Esophagus squamous epithelium (tissue), 5 donors: ENCODE data around the gene FNTB. TPM values are rescaled to one million over a fixed set of nuclear protein-coding genes. Genes with fewer than 3 reads are reported as not detected.

Experiments used
- DNase-seq: peaks from one replicate; lab custom pipeline; 2025; lab: John Stamatoyannopoulos, UW
- H3K27ac ChIP-seq, 4 donors: fragments of 200-600 bp; sonication (generic); one replicate each; pipeline ENCODE4 v1.5.1; 2016 to 2019; ENCODE audit warnings: mild to moderate bottlenecking in 1 of 4
- H3K27me3 ChIP-seq, 4 donors: fragments of 200-600 bp; sonication (generic); 1 replicate in 3 of 4; 2 replicates in 1 of 4; pipeline versions ENCODE4 v1.5.1 to v1.6.0; 2017 to 2021; ENCODE audit warnings: antibody characterized with exemption in 1 of 4
- H3K36me3 ChIP-seq, 3 donors: fragments of 200-600 bp; sonication (generic); one replicate each; pipeline ENCODE4 v1.5.1; 2016 to 2019
- H3K4me1 ChIP-seq, 3 donors: fragments of 200-600 bp; sonication (generic); one replicate each; pipeline ENCODE4 v1.5.1; 2017 to 2019
- H3K4me3 ChIP-seq, 4 donors: fragments of 200-600 bp; sonication (generic); 1 replicate in 3 of 4; 2 replicates in 1 of 4; pipeline ENCODE4 v1.5.1; 2016 to 2019; ENCODE audit warnings: mild to moderate bottlenecking in 2 of 4, moderate library complexity in 1 of 4
- H3K9me3 ChIP-seq, 3 donors: fragments of 200-600 bp; sonication (generic); one replicate each; pipeline ENCODE4 v1.5.1; 2016 to 2019
- CTCF ChIP-seq, 6 experiments: fragments of 450-650 bp in 4 of 6; fragments of 200-600 bp in 2 of 6; sonication (generic) in 2 of 6; IDR thresholded peaks; one replicate each; pipeline ENCODE4 v1.5.1; 2016 to 2019; ENCODE audit warnings: antibody characterized with exemption in 6 of 6, mild to moderate bottlenecking in 4 of 6, moderate library complexity in 4 of 6
- POLR2A ChIP-seq, 4 donors: fragments of 450-650 bp; IDR thresholded peaks; one replicate each; pipeline ENCODE4 v1.6.1; 2017; ENCODE audit warnings: antibody characterized with exemption in 4 of 4, mild to moderate bottlenecking in 4 of 4, moderate library complexity in 3 of 4
- WGBS, 2 donors: methylation state at CpG; one replicate each; pipeline ENCODE4 v1.1.5; 2018; 5-methylcytosine and 5-hydroxymethylcytosine counted together
- intact Hi-C: fragments of 100-400 bp; cut with DNase I; formaldehyde crosslinking; loops from one replicate; pipeline ENCODE4 v1.15.0; 2022
- total RNA-seq, 4 donors: library from RNA; depleted of rRNA; stranded (reverse); fragments of >200 nt; gene quantifications; one replicate each; pipeline ENCODE4 v1.1.0, GENCODE V29; 2016
- donor health status: DM: yes; HTN: yes; CAD: no.

Gene FNTB
- total RNA-seq, 4 donors from 2014 or later = 16.2 to 20.4 (median 18.2) TPM

- peak overlapping the region; percentile 68 to 91 (median 77) for H3K27ac ChIP-seq
- peaks cover 51 to 96% (median 52%) of the 10 kb centered on the region in 3 donors for H3K4me1 ChIP-seq
- no peak for TF ChIP-seq CTCF (IDR thresholded peaks at IDR 0.05)
- no peak for TF ChIP-seq POLR2A (IDR thresholded peaks at IDR 0.05)
- H3K27me3 ChIP-seq = no peaks in the 10 kb centered on the region
- intact Hi-C loops = no loop called here
- H3K9me3 ChIP-seq = no peaks in the 10 kb centered on the region
- peaks cover 0 to 49% (median 8%) of the 10 kb centered on the region in 3 donors for H3K36me3 ChIP-seq
- 27 to 60% methylated on average over 1 to 2 of the region's 5 CpGs for WGBS, 2 donors
- no peak for DNase-seq
- H3K4me3 ChIP-seq = peak overlapping the region in 1 of 4 donors; percentile 12
These were observed 83.2 kb downstream of the FNTB start for GRCh38 chr14:65069874-65070413.

- peaks cover 53 to 96% (median 57%) of the 10 kb centered on the region in 3 donors for H3K4me1 ChIP-seq
These were observed 83.8 kb downstream of the FNTB start for GRCh38 chr14:65070471-65070976.

GRCh38 chr14:65071544-65071943 lies 84.8 kb downstream of the FNTB start:
- peak overlapping the region; percentile 63 to 91 (median 76) for H3K27ac ChIP-seq
- H3K4me3 ChIP-seq = no peak overlapping the region
- H3K9me3 ChIP-seq = no peaks in the 10 kb centered on the region
- DNase-seq = no peak
- peaks cover 3 to 48% (median 19%) of the 10 kb centered on the region in 3 donors for H3K36me3 ChIP-seq
- no peaks in the 10 kb centered on the region for H3K27me3 ChIP-seq
- intact Hi-C loops = no loop called here
- WGBS, 2 donors = 62 to 100% methylated on average over 2 to 3 of the region's 3 CpGs
- peak in 2 of 6 experiments; percentile 5 to 15 for TF ChIP-seq CTCF (IDR thresholded peaks at IDR 0.05)
- no peak for TF ChIP-seq POLR2A (IDR thresholded peaks at IDR 0.05)
- peaks cover 49 to 95% (median 57%) of the 10 kb centered on the region in 3 donors for H3K4me1 ChIP-seq

More at GRCh38 chr14:65070471-65070976, 83.8 kb downstream of the FNTB start:
- Histone ChIP-seq H3K27me3 (no peaks in the 10 kb centered on the region), H3K4me3 (peak overlapping the region in 2 of 4 donors; percentile 12 to 41), H3K9me3 (no peaks in the 10 kb centered on the region), H3K36me3 (peaks cover 0 to 48% (median 9%) of the 10 kb centered on the region in 3 donors), H3K27ac (peak overlapping the region; percentile 63 to 91 (median 76))
- DNase-seq = no peak
- TF ChIP-seq CTCF (IDR thresholded peaks at IDR 0.05) (no peak), POLR2A (IDR thresholded peaks at IDR 0.05) (no peak)
- 19 to 34% methylated on average over 7 to 8 of the region's 12 CpGs for WGBS, 2 donors
- intact Hi-C loops = no loop called here

- Histone ChIP-seq H3K27me3 (no peaks in the 10 kb centered on the region), H3K9me3 (no peaks in the 10 kb centered on the region), H3K27ac (peak overlapping the region; percentile 63 to 91 (median 76)), H3K4me1 (peaks cover 49 to 91% (median 57%) of the 10 kb centered on the region in 3 donors), H3K4me3 (no peak overlapping the region), H3K36me3 (peaks cover 8 to 54% (median 24%) of the 10 kb centered on the region in 3 donors)
- TF ChIP-seq CTCF (IDR thresholded peaks at IDR 0.05) = no peak
- no peak for TF ChIP-seq POLR2A (IDR thresholded peaks at IDR 0.05)
- intact Hi-C loops = no loop called here
- 85 to 100% methylated on average over 1 to 5 of the region's 6 CpGs for WGBS, 2 donors
- DNase-seq = no peak
These were observed 85.6 kb downstream of the FNTB start for GRCh38 chr14:65072256-65072655.

- Histone ChIP-seq H3K27me3 (no peaks in the 10 kb centered on the region), H3K9me3 (no peaks in the 10 kb centered on the region), H3K4me1 (peaks cover 49 to 87% (median 57%) of the 10 kb centered on the region in 3 donors), H3K36me3 (peaks cover 15 to 61% (median 30%) of the 10 kb centered on the region in 3 donors), H3K27ac (peak overlapping the region; percentile 29 to 91 (median 76)), H3K4me3 (no peak overlapping the region)
- TF ChIP-seq POLR2A (IDR thresholded peaks at IDR 0.05) (no peak), CTCF (IDR thresholded peaks at IDR 0.05) (no peak)
- DNase-seq = no peak
- 60 to 90% methylated on average over 1 of the region's 1 CpG for WGBS, 2 donors
- intact Hi-C loops = no loop called here
These were observed 86.2 kb downstream of the FNTB start for GRCh38 chr14:65072937-65073336.
